NCI-H2029 treated with DMSO at 0.1 percent for 48 hours (cell line): ENCODE results near the gene SGCD.

Experiments used
- DNase-seq: peaks from one replicate; lab custom pipeline; 2025; lab: John Stamatoyannopoulos, UW

The SGCD gene

DNA sequence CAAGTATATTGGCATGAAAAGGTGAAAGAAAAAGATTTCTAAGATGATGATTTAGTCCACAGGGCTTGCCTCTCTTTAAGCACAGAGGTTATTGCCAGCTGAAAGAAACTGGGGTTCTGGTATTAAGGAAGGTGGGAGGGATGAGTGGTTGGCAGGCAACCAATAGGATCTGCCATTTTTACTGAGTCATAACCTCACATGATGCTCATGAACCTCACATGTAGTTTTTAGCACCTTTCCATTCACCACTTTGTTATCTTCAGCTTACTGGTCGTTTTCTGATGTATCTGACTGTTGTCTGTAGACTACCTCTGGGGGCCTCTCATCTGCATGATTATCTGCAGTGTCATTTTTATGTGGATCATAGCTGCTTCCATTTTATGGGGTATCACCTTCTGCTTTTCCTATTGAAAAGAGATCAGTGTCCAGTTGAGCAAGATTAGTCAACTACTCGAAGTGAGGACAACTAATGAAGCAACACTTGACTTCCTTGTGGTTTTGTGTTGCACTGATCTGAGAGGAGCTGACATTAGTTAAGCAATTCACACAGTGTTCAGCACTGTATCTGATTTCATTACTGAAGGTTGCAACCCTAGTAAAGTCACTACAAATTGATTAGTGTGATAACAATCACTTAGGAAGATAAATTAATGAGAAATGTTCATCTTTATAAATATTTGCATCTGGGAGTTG lies 186.3 kb downstream of the SGCD start:
- DNase-seq: no peak

DNA sequence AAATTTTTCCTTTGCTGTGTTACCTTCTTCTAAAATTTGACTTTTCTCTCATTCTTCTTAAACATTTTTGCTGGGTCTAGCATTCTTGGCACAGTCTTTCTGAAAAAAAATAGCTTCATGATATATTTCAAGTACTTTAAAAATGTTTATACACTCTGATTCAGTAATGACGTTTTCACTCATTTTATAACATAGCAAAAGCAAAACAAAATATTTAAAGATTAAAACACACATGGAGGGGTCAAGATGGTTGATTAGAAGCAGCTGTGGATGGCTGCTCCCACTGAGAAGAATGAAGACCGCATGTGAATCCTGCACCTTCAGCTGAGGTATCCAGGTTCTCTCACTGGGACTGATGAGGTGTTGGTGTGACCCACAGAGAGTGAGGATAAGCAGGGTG lies 188.2 kb downstream of the SGCD start:
- no peak for DNase-seq

DNA sequence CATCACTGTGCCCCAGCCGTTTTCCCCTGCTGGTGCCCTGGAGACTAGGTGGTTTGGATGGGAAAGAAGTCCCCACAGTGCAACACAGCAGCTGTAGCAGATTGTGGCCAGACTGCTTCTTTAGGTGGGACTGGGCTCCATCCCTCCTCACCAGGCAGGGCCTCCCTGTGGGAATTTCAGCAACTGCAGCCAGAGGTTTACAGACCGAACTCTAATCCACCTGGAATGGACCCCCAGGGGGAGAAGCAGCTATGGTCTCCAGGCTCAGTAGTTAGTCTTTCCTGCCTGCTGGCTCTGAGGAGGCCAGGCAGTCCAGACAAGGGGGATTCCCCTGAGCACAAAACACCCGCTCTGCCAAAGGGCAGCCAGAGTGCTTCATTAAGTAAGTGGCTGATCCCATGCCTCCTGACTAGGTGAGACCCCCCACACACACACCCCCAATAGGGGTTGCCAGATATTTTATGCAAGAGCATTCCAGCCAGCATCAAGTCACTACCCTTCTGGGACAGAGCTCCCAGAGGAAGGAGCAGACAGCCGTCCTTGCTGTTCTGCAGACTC lies 188.9 kb downstream of the SGCD start:
- DNase-seq: no peak

DNA sequence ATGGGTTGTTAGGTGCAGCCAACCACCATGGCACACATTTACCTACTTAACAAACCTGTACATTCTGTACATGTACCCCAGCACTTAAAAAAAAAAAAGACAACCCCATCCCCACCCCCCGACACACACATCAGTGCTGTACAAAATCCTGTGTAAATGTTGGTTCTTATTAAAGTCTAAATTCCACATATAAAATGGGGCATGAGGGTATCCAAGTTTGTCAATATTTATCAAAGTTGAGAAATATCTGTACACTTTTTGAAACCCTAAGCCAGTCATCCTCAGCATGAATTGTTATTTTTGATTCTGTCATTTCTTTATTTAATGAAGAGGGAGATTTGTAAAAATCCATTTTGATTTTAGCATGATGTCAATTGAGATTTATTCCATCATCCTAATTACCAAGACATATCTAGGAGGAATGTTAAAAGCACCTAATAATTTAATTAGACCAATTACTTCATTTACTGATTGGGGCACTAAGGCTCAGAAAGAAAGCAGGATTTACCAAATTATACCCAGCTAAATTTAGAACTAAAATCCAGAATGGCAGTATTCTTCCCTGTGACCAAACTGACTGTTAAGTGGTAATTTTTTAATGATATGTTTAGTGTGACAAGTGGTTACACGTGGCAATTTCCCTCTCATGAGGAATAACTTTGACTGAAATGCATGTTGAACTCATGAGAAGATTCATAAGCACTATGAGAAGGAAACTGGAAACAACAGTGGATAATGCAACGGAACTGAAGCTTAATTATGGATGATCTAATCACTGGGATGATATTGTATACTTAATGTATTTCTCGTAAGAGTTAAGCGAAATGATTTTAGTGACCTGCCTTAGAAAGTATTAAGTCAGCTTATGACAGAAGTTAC lies 195.9 kb downstream of the SGCD start:
- DNase-seq: no peak

DNA sequence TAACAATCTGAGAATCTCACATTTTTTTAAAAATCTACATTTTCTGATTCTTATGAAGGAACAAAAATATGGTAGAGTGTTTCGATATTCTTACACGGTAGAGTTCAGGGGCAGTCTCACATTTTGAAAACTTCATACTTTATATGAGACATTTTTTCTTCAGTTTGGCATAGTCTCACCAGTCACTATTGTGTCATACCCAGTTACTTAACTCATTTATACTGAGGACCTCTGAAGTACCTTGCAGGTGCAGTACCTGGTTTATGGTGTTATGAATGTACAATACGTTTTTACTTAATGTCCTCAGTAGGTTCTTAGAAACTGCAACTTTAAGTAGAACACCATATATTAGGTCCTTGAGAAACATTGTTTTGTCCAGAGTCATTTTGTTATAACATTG lies 196.6 kb downstream of the SGCD start:
- no peak for DNase-seq

DNA sequence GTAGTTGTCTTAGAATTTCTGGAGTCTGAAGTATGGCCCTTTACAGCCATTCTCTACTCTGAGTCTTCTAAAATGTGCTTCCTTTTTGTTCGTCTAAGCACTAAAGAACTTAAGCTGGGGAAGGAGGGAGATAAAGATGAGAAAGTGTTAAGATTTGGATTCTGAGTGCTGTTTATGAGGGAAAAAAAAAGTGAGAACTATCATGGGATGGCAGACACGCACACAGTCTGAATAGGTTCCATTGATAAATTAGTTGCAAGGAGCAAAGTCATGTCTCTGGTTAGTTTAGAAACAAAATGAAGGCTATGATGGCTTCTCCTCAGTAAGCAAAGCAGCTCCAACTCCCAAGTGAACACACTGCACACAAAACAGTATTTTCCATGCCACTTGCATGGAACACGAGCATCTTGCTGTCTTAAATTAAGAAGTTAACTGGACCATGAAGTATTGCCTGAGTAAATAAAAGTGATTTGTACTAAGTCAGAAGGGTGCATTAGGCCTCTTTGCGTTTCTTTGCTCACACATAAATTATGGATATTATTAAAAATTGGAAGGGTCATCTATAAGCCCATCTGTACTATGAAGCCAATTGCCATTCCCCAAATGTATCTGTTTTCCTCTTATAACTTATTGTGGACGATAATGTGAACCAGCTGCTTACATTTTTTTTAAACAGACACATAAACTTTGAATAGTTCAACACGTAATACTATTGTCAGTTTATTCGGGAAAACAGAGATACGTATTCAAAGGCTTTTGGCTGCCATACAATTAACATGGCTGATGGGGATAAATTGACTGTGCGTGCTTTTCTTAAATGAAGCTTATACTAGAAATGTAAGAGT lies 199.3 kb downstream of the SGCD start:
- DNase-seq: no peak

DNA sequence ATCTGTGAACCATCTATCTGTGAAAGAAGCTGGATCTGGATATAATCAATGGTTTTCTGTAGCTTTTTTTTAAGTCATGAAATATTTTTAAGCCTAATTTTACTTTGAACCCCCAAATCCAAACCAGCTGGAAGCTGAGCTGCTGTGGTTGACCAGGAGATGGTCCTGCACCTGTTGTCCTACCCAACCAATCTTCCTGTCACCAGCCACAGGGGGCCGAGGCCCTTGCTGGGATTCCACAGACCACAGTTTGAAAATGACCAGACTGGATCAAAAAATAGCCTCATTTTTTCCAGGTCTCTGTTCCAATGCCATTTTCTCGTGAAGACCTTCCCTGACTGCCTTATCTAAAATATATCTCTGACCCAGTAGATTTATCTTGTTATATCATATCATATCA lies 200.6 kb downstream of the SGCD start:
- DNase-seq: no peak

DNA sequence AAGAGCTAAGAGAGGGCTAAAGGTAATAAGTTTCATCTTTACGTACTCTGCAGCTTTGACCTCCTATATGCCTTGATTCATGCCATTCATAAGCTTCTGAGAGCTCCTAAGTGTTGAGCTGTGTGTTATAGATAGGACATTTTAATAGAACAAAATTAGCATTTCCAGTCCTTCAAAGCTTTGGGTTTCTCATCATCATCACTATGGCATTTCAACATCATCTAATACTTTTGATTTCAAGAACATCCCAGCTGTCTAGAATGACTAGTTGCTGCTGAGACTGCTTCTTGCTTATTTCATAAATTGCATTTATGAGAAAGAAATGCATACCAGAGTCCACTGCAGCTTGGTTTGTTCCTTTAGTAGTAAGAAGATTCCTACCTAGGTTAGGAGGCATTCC lies 201.7 kb downstream of the SGCD start:
- no peak for DNase-seq

DNA sequence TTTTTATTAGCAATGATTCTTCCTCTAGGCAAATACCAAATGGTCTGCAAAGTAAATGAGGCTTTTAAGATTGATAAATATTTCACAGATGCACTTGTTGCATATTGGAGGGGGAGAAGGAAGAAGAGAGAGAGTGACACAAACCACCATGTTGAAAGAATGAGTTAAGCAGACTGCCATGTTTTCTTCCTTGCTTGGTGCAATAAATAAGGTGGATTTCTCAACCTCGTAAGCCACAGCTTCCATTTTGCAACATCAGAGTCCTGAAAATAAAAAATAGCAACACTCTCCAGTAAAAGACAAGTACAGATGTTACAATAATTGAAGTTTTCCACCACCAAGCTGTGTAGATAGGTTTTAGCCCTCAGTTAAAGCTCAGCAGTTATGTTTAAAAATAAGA lies 202.9 kb downstream of the SGCD start:
- DNase-seq: no peak

DNA sequence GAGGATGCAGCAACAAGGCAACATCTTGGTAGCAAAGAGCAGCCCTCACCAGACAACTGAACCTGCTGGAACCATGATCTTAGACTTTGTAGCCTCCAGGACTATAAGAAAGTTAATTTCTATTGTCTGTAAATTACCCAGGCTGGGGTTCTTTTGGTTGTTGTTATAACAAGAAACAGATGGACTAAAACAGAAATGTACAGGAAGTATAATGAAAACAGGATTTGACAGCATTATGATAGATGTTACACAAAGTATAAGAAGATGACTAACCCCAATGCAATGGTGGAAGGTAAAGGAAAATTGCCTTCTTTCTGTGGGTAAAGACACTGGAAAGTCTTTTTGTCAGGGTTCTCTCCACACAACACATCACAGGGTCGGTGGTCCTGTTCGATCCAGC lies 204.2 kb downstream of the SGCD start:
- DNase-seq: no peak

DNA sequence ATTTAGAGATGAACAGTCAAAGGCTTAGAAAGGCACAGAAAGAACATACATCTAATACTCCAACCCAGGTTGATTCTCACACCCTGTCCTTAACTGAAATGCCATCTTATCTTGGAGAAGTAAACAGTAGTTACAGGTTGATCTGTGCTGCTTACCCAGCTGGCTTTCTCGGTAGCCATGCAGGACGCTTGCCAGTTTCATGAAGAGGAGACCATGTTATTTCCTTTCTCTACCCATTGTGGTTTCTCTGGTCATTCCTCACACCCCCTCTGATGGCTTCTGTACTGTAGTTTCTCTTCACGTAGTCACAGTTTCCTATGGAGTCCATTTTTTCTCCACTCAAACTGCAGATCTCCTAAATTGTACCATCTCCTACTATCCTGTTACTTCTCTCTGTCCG lies 206.0 kb downstream of the SGCD start:
- no peak for DNase-seq

DNA sequence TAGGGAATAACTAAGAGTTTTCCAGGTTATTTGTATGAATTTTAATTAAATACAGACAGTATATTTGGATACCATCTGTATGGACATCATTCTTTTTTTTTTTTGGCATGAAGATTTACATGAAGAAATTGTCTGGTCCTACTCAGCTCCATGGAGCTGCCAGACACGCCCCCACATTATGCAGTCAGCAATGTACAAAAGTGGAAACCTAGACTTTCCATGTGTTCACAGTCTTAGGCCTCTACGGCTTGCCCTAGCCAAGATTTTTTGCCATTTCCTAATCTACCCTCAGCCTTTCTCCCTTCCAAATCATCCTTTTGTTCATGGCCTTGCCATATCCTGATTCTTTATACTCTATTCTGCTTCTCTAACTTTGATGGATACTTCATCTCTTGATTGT lies 207.1 kb downstream of the SGCD start:
- no peak for DNase-seq

DNA sequence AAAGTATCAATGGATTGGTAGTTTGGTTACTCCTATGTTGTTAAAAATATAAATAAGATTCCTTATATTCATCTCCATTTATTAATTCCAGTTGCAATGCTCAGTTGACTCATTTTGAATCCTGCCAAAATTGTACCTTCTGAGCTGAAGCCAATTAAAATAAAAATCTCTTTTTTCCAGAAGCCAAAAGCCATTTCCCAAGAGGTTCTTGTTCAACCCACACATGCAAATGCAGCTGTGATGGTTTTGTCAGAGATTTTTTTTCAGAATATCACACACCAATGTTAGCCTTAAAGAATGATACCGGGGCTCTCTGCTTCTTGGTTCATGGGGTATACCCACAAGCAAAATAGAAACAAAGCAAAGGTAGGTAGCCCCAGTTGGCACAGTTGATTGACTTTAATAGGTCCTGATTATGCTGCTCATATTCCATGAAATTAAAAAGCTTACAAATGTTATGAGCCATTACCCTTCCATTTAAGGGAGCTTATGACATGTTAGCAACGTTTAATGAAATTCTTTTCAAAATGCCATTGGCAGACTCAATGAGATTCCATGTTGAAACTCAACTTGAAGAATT lies 208.0 kb downstream of the SGCD start:
- DNase-seq: no peak

DNA sequence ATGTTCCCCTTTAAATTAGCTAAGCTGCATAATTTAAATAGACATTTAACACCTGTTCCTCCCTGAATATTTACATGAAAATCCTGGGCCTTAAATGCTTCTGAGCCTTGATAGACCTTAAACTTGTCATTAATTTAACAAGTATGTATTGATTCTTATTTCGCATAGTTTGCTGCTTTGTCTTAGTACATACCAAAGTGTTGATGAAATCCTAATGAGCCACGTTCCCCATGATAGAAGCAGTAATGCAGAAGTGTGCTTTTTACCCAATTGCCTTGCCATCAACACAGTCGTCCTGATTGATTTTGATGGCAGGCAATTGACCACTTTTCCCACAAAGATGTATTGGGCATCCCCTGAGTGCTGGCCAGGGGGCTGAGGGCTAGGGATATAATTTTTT lies 213.5 kb downstream of the SGCD start:
- no peak for DNase-seq

DNA sequence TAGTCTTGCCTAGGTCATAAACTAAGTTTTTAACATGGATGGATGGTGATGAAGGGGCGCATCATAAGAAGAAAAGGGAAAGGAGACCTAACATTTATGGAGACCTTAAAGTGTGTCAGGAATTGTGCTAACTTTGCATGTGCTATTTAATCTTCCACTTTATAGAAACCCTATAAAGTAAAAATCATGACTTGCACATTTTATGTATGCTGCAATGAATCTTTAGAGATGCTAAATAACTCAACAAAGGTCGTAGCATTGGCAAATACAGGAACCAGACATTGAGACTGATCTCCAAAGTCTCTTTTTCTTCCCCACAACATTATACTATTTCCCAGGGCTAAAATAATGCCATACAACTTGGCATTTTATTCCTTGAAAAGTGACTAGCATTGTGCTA lies 214.6 kb downstream of the SGCD start:
- no peak for DNase-seq

DNA sequence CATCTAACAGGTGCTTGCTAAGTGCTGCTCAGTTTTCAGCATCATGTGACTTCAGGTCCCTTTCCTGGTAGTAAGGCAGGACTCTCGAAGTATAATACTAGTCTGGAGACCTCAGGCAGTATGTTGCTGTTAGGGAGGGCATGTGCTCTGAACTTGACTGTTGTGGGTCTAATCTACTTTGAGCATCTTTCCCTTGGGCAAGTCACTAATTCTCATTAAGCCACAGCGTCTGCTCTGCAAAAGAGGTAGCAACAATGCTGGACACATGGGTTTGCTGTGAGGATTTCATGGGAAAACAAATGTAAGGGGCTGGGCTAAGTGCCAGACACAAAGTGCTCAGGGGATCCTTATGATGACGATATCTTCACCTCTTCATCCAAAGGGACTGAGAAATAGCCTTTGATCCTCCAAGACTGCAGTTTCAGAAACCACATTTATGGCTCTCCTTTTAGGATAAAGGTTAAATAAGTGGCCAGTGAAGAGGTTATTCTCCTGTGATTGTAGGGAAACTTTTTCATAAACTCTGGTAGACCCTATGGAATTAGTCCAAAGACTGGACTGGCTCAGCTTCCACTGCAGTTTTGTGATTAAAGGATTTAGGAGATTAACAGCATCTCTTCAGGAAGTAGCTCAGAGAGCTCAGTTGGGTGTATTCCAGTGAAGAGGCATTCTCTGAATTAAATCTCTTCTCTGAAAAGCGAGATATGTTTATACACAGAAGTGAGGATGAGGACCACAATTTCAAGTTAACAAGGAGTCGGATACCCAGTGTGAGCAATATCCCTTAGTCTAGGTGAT lies 216.6 kb downstream of the SGCD start:
- DNase-seq: no peak

DNA sequence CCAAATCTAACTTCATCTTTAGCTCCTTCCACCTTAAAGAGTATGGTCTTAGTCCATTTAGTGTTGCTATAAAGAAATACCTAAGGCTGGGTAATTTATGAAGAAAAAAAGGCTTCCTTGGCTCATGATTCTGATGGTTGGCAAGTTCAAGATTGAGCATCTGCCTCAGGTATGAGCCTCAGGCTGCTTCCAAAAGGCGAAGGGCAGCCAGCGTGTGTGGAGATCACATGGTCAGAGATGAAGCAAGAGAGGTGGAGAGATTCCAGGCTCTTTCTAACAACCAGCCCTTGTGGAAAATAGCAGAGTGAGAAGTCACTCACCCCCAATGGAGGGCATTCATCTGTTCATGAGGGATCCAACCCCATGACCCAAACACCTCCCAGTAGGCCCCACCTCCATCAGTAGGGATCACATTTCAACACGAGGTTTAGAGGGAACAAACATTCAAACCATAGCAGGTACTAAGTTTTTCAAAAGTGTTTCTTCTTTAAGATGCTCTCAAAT lies 225.9 kb downstream of the SGCD start:
- no peak for DNase-seq

DNA sequence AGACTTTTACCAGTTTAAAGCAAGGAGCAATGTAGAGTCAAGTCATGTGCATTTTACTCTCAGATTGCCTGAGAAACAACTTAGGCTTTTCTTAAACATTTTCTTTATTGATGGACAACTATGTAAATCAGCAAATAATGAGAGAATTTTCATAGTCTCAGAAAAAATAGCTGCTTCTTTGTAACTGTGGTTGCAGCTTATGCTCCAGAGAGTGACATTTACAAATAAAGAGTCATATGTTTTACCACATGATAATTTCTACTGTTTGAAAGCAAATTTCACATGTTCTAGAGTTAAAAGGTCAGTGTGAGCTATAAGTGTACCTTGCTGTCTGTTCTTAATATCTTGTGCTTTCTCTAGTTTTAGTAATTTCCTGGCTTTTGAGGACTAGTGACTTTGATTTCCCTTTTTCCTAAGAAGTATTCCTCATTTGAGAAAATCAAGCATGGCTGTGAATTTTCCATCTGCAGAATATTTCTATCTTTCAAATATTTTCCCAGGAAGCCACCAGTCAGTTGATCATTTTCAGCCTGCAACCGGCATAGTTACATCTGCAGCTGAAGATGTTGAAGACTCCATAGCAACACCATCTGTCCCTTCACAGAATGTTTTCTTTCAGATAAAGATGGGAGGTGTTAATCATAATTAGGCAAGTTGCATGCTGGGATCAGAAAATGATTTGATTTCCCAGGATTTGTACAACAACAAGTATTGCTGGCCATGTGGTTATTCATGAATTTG lies 229.9 kb downstream of the SGCD start:
- no peak for DNase-seq

DNA sequence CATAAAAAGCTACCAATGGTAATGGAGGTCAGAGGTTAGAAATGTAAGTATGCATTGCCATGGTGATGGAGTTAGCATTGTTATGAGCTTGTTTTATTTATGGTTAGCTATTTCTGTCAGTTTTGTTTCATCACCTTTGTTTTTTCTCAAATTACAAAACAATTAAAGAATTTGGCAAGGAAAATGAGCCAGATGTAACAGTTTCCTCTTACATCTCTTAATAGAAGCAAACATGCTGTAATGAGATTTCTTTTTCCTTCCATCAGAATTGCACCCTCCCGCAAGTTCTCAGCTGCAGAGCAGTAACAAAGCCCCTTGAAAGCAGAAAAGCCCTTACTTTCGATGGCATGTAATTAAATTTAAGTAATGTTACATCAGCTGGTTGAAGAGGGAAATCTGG lies 233.0 kb downstream of the SGCD start:
- DNase-seq: no peak

DNA sequence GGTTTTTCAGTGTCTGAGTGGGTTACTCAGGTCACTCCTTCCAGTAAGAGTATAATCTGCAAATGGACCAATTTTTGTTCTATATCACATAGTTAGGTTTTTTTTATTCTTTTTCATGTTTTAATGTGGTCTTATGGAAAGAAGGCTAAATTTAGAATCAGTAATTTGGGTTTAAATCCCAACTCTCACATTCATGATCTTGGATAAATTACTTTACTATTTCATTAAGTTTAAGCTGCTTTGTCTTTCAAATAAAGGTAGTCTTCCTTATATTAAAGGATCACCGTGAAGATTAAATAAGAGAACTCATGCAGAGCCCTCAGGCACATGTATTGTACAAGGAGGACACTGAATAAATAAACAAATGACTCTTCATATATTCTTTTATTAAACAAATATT lies 234.7 kb downstream of the SGCD start:
- DNase-seq: no peak
